Measurements from ENCODE around the gene KDM1B.

DNA sequence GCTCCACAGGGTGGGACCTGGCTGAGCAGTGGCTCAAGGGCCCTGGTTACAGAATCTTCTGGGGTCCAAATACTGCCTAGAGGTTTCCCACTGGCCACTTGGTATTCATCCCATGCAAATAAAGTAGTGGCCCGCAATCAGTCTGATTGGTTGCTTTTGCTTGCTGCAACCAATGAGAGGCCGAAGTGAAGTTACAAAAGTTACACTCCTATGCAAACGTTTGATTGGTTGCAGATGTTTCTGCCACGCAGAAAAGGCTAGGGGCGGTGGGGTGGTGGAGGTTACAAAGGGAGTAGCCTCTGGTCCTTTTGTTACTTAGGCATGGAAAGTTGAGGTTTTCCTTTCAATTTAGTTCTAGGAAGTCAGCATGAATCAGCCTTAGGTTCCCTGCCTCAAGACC is 29.1 kb upstream of the KDM1B start:
- TF ChIP-seq, protein P1, sequence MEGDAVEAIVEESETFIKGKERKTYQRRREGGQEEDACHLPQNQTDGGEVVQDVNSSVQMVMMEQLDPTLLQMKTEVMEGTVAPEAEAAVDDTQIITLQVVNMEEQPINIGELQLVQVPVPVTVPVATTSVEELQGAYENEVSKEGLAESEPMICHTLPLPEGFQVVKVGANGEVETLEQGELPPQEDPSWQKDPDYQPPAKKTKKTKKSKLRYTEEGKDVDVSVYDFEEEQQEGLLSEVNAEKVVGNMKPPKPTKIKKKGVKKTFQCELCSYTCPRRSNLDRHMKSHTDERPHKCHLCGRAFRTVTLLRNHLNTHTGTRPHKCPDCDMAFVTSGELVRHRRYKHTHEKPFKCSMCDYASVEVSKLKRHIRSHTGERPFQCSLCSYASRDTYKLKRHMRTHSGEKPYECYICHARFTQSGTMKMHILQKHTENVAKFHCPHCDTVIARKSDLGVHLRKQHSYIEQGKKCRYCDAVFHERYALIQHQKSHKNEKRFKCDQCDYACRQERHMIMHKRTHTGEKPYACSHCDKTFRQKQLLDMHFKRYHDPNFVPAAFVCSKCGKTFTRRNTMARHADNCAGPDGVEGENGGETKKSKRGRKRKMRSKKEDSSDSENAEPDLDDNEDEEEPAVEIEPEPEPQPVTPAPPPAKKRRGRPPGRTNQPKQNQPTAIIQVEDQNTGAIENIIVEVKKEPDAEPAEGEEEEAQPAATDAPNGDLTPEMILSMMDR (conservative IDR thresholded peaks at IDR 0.05; ENCODE audit: low read depth, low read length): no peak
- no peak for TF ChIP-seq EZH2 (IDR thresholded peaks at IDR 0.05; ENCODE audit: borderline replicate concordance, low read depth, low read length, poor library complexity, severe bottlenecking)

Measured in A673 (cell line).